Stimulated activated effector memory CD8-positive, alpha-beta T cell treated with anti-CD3 and anti-CD28 coated beads, Interleukin-12 subunit alpha, Interleukin-12 subunit beta, amount 100 ng/mL, for 72 hours (primary cell): ENCODE data around the gene SON.
A peak's percentile ranks its signal among the peaks of the same experiment; 100 is the strongest.
"Not testable (repeated sequence)": the region's sequence is repeated elsewhere in the genome, so short reads cannot be mapped to it uniquely, and the experiment has no call there.

Experiments
- ATAC-seq: fragments of 150-1000 bp; cut with Tn5 transposase; 2 replicates; pipeline ENCODE4 v1.10.0; 2021
- DNase-seq, 2 donors: peaks; one replicate each; pipeline ENCODE4 v3.0.0; 2021 to 2022; ENCODE audit warnings: low spot score in 2 of 2
- H3K27ac Mint-ChIP-seq: one replicate; pipeline ENCODE4 v1.8.0; 2022; ENCODE audit warnings: mild to moderate bottlenecking, mixed read lengths
- H3K36me3 Mint-ChIP-seq: one replicate; pipeline ENCODE4 v1.8.0; 2022; ENCODE audit warnings: mild to moderate bottlenecking, mixed read lengths
- H3K4me1 Mint-ChIP-seq: one replicate; pipeline ENCODE4 v1.8.0; 2022; ENCODE audit warnings: mixed read lengths
- H3K4me3 Mint-ChIP-seq: one replicate; pipeline ENCODE4 v1.8.0; 2022; ENCODE audit warnings: mild to moderate bottlenecking, mixed read lengths
- H3K9me3 Mint-ChIP-seq: one replicate; pipeline ENCODE4 v1.8.0; 2022; ENCODE audit warnings: mixed read lengths

Gene SON

GRCh38 chr21:33542640-33543504, at the start of gene SON:
SON (plus strand) TSS chr21:33543038; CDS start chr21:33543093, 55 bp downstream.
- peaks cover 83% of the 10 kb centered on the region for H3K36me3 Mint-ChIP-seq

GRCh38 chr21:33493756-33494155, 49.1 kb upstream of the SON start:
- no peak overlapping the region for H3K4me3 Mint-ChIP-seq
- DNase-seq, result no peak
- peaks cover 6% of the 10 kb centered on the region for H3K36me3 Mint-ChIP-seq
- peaks cover 9% of the 10 kb centered on the region for H3K4me1 Mint-ChIP-seq
- no peak for ATAC-seq
- H3K9me3 Mint-ChIP-seq, result no peaks in the 10 kb centered on the region
- no peak overlapping the region for H3K27ac Mint-ChIP-seq

More at GRCh38 chr21:33542640-33543504, at the start of gene SON:
- Mint-ChIP-seq H3K4me1 (peaks cover 32% of the 10 kb centered on the region), H3K9me3 (no peaks in the 10 kb centered on the region), H3K27ac (peak within 1 kb of the TSS; percentile 99), H3K4me3 (peak within 1 kb of the TSS; percentile 90)
- ATAC-seq, result peak; percentile 97
- DNase-seq, result peak; percentile 83 to 97

- ATAC-seq, result no peak
- Mint-ChIP-seq H3K36me3 (peaks cover 6% of the 10 kb centered on the region), H3K27ac (no peak overlapping the region)
Measured at GRCh38 chr21:33495743-33496142, 47.1 kb upstream of the SON start.

GRCh38 chr21:33496345-33496744, 46.5 kb upstream of the SON start:
- H3K36me3 Mint-ChIP-seq, result peaks cover 1% of the 10 kb centered on the region
- H3K9me3 Mint-ChIP-seq, result no peaks in the 10 kb centered on the region
- ATAC-seq (no peak), DNase-seq (no peak)
- peaks cover 8% of the 10 kb centered on the region for H3K4me1 Mint-ChIP-seq
- H3K27ac Mint-ChIP-seq, result no peak overlapping the region
- no peak overlapping the region for H3K4me3 Mint-ChIP-seq

More at GRCh38 chr21:33495743-33496142, 47.1 kb upstream of the SON start:
- Mint-ChIP-seq H3K9me3 (no peaks in the 10 kb centered on the region), H3K4me3 (no peak overlapping the region), H3K4me1 (peaks cover 9% of the 10 kb centered on the region)
- DNase-seq, result no peak

- ATAC-seq, result no peak
- Mint-ChIP-seq H3K27ac (no peak overlapping the region), H3K4me3 (no peak overlapping the region), H3K9me3 (no peaks in the 10 kb centered on the region), H3K36me3 (peaks cover 88% of the 10 kb centered on the region), H3K4me1 (no peaks in the 10 kb centered on the region)
- DNase-seq, result no peak
Measured at GRCh38 chr21:33505833-33506232, 37.0 kb upstream of the SON start.

- H3K4me1 Mint-ChIP-seq, H3K9me3 Mint-ChIP-seq, DNase-seq, H3K27ac Mint-ChIP-seq, ATAC-seq, H3K4me3 Mint-ChIP-seq: not testable (repeated sequence)
- H3K36me3 Mint-ChIP-seq, result peaks cover 98% of the 10 kb centered on the region
Measured at GRCh38 chr21:33507003-33507402, 35.8 kb upstream of the SON start.

GRCh38 chr21:33510826-33511225, 32.0 kb upstream of the SON start:
- Mint-ChIP-seq H3K36me3 (peaks cover 99% of the 10 kb centered on the region), H3K4me3 (no peak overlapping the region), H3K27ac (no peak overlapping the region), H3K9me3 (no peaks in the 10 kb centered on the region), H3K4me1 (peaks cover 7% of the 10 kb centered on the region)
- no peak for ATAC-seq
- no peak for DNase-seq

- no peak overlapping the region for H3K27ac Mint-ChIP-seq
- no peaks in the 10 kb centered on the region for H3K9me3 Mint-ChIP-seq
- peaks cover 7% of the 10 kb centered on the region for H3K4me1 Mint-ChIP-seq
- DNase-seq, result no peak
- no peak overlapping the region for H3K4me3 Mint-ChIP-seq
- H3K36me3 Mint-ChIP-seq, result peaks cover 100% of the 10 kb centered on the region
- no peak for ATAC-seq
Measured at GRCh38 chr21:33511639-33512038, 31.2 kb upstream of the SON start.

GRCh38 chr21:33512481-33512880, 30.4 kb upstream of the SON start:
- no peaks in the 10 kb centered on the region for H3K9me3 Mint-ChIP-seq
- H3K36me3 Mint-ChIP-seq, result peaks cover 100% of the 10 kb centered on the region
- H3K4me1 Mint-ChIP-seq, result peaks cover 7% of the 10 kb centered on the region
- no peak overlapping the region for H3K27ac Mint-ChIP-seq
- ATAC-seq, result no peak
- no peak overlapping the region for H3K4me3 Mint-ChIP-seq
- no peak for DNase-seq

- Mint-ChIP-seq H3K36me3 (peaks cover 100% of the 10 kb centered on the region), H3K27ac (peak overlapping the region; percentile 72), H3K4me3 (no peak overlapping the region), H3K4me1 (peaks cover 7% of the 10 kb centered on the region), H3K9me3 (no peaks in the 10 kb centered on the region)
- no peak for ATAC-seq
- no peak for DNase-seq
Measured at GRCh38 chr21:33514229-33514628, 28.6 kb upstream of the SON start.

- H3K4me1 Mint-ChIP-seq, result peaks cover 7% of the 10 kb centered on the region
- H3K27ac Mint-ChIP-seq, result no peak overlapping the region
- DNase-seq (no peak), ATAC-seq (no peak)
- H3K36me3 Mint-ChIP-seq, result peaks cover 100% of the 10 kb centered on the region
- H3K9me3 Mint-ChIP-seq, result no peaks in the 10 kb centered on the region
- H3K4me3 Mint-ChIP-seq, result no peak overlapping the region
Measured at GRCh38 chr21:33518899-33519298, 23.9 kb upstream of the SON start.

GRCh38 chr21:33522297-33522952, 20.4 kb upstream of the SON start:
- H3K27ac Mint-ChIP-seq, result no peak overlapping the region
- DNase-seq (no peak), ATAC-seq (no peak)
- H3K9me3 Mint-ChIP-seq, result no peaks in the 10 kb centered on the region
- H3K4me3 Mint-ChIP-seq, result no peak overlapping the region
- H3K4me1 Mint-ChIP-seq, result no peaks in the 10 kb centered on the region
- H3K36me3 Mint-ChIP-seq, result peaks cover 100% of the 10 kb centered on the region

GRCh38 chr21:33522953-33523349, 19.9 kb upstream of the SON start:
- no peak overlapping the region for H3K27ac Mint-ChIP-seq
- H3K4me3 Mint-ChIP-seq, result no peak overlapping the region
- no peaks in the 10 kb centered on the region for H3K4me1 Mint-ChIP-seq
- peaks cover 100% of the 10 kb centered on the region for H3K36me3 Mint-ChIP-seq
- no peaks in the 10 kb centered on the region for H3K9me3 Mint-ChIP-seq
- DNase-seq (no peak), ATAC-seq (no peak)

- no peaks in the 10 kb centered on the region for H3K4me1 Mint-ChIP-seq
- H3K36me3 Mint-ChIP-seq, result peaks cover 100% of the 10 kb centered on the region
- H3K9me3 Mint-ChIP-seq, result no peaks in the 10 kb centered on the region
- DNase-seq (no peak), ATAC-seq (no peak)
- H3K27ac Mint-ChIP-seq, result peak overlapping the region; percentile 16
- no peak overlapping the region for H3K4me3 Mint-ChIP-seq
Measured at GRCh38 chr21:33531007-33531406, 11.8 kb upstream of the SON start.

GRCh38 chr21:33537212-33537611, 5.6 kb upstream of the SON start:
- no peak for DNase-seq
- Mint-ChIP-seq H3K36me3 (peaks cover 100% of the 10 kb centered on the region), H3K4me1 (peaks cover 22% of the 10 kb centered on the region), H3K27ac (no peak overlapping the region), H3K9me3 (no peaks in the 10 kb centered on the region), H3K4me3 (no peak overlapping the region)
- no peak for ATAC-seq

- Mint-ChIP-seq H3K4me1 (peaks cover 31% of the 10 kb centered on the region), H3K36me3 (peaks cover 90% of the 10 kb centered on the region), H3K9me3 (no peaks in the 10 kb centered on the region), H3K4me3 (no peak overlapping the region), H3K27ac (no peak overlapping the region)
- ATAC-seq, result no peak
- DNase-seq, result no peak
Measured at GRCh38 chr21:33539616-33540015, 3.2 kb upstream of the SON start.
